OCI-LY1 (cell line): ENCODE data around the gene AMIGO2.

ENCODE experiments used
- CTCF ChIP-seq: fragments of 200-600 bp; sonication (generic), shearing (Covaris generic); IDR thresholded peaks from 2 replicates; pipeline ENCODE4 v1.5.1; 2017; ENCODE audit warnings: mild to moderate bottlenecking, antibody characterized with exemption, low read length, moderate library complexity, mixed read lengths
- EZH2 ChIP-seq: fragments of 200-600 bp; sonication (generic), shearing (Covaris generic); IDR thresholded peaks from 2 replicates; pipeline ENCODE4 v1.8.0; 2017; ENCODE audit warnings: borderline replicate concordance, mixed run types, mild to moderate bottlenecking, antibody characterized with exemption, low read length, moderate library complexity, mixed read lengths

GRCh38 chr12:47099610-47100009 lies 19.9 kb upstream of the AMIGO2 start:
- TF ChIP-seq EZH2 (no peak), CTCF (no peak)
